Airway epithelial cell (primary cell): ENCODE data around the gene MARK1. TPM values are rescaled to one million over a fixed set of nuclear protein-coding genes. Genes with fewer than 3 reads are reported as not detected.

Source experiments
- total RNA-seq: library from RNA; depleted of rRNA; stranded (reverse); fragments of >200 nt; gene quantifications from 2 replicates; pipeline ENCODE4 v1.2.3, GENCODE V29; 2015

Gene MARK1
- 6.0 and 8.5 TPM in 2 replicates for total RNA-seq

GRCh38 chr1:220527908-220528678 is at the start of gene MARK1:
Gene MARK1, plus strand, starts transcription at chr1:220528136. Its CDS starts 687 bp downstream, at chr1:220528823.

GRCh38 chr1:220690140-220691052 is 162.5 kb downstream of the MARK1 start, which contains the start of gene C1orf115:
Gene C1orf115, plus strand, starts transcription at chr1:220690363. Its CDS starts 40 bp downstream, at chr1:220690403.

Other genes with a start within 250 kb of the MARK1 start
- gene C1orf115, start 162.2 kb downstream of the MARK1 start, total RNA-seq: 1.9 TPM in 2 replicates
- 2.0 and 5.8 TPM in 2 replicates for gene MTARC2, start 220.2 kb downstream of the MARK1 start, total RNA-seq